ENCODE measurements around the gene ALAS1.

ALAS1 gene

GRCh38 chr3:52231502-52232278 lies 33.7 kb downstream of the ALAS1 start:
- Histone ChIP-seq H3K4me3 (ENCODE audit: low read depth in 1 of 2, low read length in 1 of 2) (peak overlapping the region in 1 of 2 experiments; percentile 3), H3K36me3 (peaks cover 91% of the 10 kb centered on the region), H3K9me3 (no peaks in the 10 kb centered on the region), H3K27me3 (no peaks in the 10 kb centered on the region), H3K4me1 (ENCODE audit: control insufficient read depth in 1 of 2, insufficient read depth in 1 of 2, low read depth in 1 of 2, low read length in 1 of 2) (peaks cover 34 to 40% of the 10 kb centered on the region in 2 experiments), H3K27ac (peak overlapping the region; percentile 52)
- TF ChIP-seq CTCF (IDR thresholded peaks at IDR 0.05), result peak; percentile 94

GRCh38 chr3:52232279-52233107 lies 34.5 kb downstream of the ALAS1 start:
- H3K4me1 ChIP-seq (ENCODE audit: control insufficient read depth in 1 of 2, insufficient read depth in 1 of 2, low read depth in 1 of 2, low read length in 1 of 2), result peaks cover 42 to 43% of the 10 kb centered on the region in 2 experiments
- no peaks in the 10 kb centered on the region for H3K9me3 ChIP-seq
- no peak overlapping the region for H3K4me3 ChIP-seq (ENCODE audit: low read depth in 1 of 2, low read length in 1 of 2)
- peaks cover 85% of the 10 kb centered on the region for H3K36me3 ChIP-seq
- H3K27me3 ChIP-seq, result no peaks in the 10 kb centered on the region
- TF ChIP-seq CTCF (IDR thresholded peaks at IDR 0.05), result no peak
- peak overlapping the region; percentile 52 for H3K27ac ChIP-seq

GRCh38 chr3:52233108-52233591 lies 35.2 kb downstream of the ALAS1 start:
- TF ChIP-seq CTCF (IDR thresholded peaks at IDR 0.05), result no peak
- H3K27ac ChIP-seq, result peak overlapping the region; percentile 45

GRCh38 chr3:52233968-52234367 lies 36.0 kb downstream of the ALAS1 start:
- TF ChIP-seq CTCF (IDR thresholded peaks at IDR 0.05), result no peak
- Histone ChIP-seq H3K27ac (peak overlapping the region; percentile 63), H3K36me3 (peaks cover 70% of the 10 kb centered on the region), H3K4me3 (ENCODE audit: low read depth in 1 of 2, low read length in 1 of 2) (no peak overlapping the region), H3K27me3 (no peaks in the 10 kb centered on the region), H3K9me3 (no peaks in the 10 kb centered on the region), H3K4me1 (ENCODE audit: control insufficient read depth in 1 of 2, insufficient read depth in 1 of 2, low read depth in 1 of 2, low read length in 1 of 2) (peaks cover 50 to 55% of the 10 kb centered on the region in 2 experiments)

More at GRCh38 chr3:52233108-52233591, 35.2 kb downstream of the ALAS1 start:
- Histone ChIP-seq H3K4me1 (ENCODE audit: control insufficient read depth in 1 of 2, insufficient read depth in 1 of 2, low read depth in 1 of 2, low read length in 1 of 2) (peaks cover 48 to 50% of the 10 kb centered on the region in 2 experiments), H3K4me3 (ENCODE audit: low read depth in 1 of 2, low read length in 1 of 2) (no peak overlapping the region), H3K27me3 (no peaks in the 10 kb centered on the region), H3K36me3 (peaks cover 78% of the 10 kb centered on the region), H3K9me3 (no peaks in the 10 kb centered on the region)

- peak overlapping the region; percentile 63 for H3K27ac ChIP-seq
- no peaks in the 10 kb centered on the region for H3K9me3 ChIP-seq
- no peak overlapping the region for H3K4me3 ChIP-seq (ENCODE audit: low read depth in 1 of 2, low read length in 1 of 2)
- H3K36me3 ChIP-seq, result peaks cover 62% of the 10 kb centered on the region
- no peak for TF ChIP-seq CTCF (IDR thresholded peaks at IDR 0.05)
- H3K27me3 ChIP-seq, result no peaks in the 10 kb centered on the region
- H3K4me1 ChIP-seq (ENCODE audit: control insufficient read depth in 1 of 2, insufficient read depth in 1 of 2, low read depth in 1 of 2, low read length in 1 of 2), result peaks cover 55 to 59% of the 10 kb centered on the region in 2 experiments
Measured at GRCh38 chr3:52234516-52235447, 36.8 kb downstream of the ALAS1 start.
